Measurements from ENCODE around the gene GLDN. TPM values are rescaled to one million over a fixed set of nuclear protein-coding genes. Genes with fewer than 3 reads are reported as not detected.
A peak's percentile ranks its signal among the peaks of the same experiment; 100 is the strongest.

The GLDN gene
- under 1 TPM in 1 of 3 donors, not detected in 2; 0.18 TPM for total RNA-seq

DNA sequence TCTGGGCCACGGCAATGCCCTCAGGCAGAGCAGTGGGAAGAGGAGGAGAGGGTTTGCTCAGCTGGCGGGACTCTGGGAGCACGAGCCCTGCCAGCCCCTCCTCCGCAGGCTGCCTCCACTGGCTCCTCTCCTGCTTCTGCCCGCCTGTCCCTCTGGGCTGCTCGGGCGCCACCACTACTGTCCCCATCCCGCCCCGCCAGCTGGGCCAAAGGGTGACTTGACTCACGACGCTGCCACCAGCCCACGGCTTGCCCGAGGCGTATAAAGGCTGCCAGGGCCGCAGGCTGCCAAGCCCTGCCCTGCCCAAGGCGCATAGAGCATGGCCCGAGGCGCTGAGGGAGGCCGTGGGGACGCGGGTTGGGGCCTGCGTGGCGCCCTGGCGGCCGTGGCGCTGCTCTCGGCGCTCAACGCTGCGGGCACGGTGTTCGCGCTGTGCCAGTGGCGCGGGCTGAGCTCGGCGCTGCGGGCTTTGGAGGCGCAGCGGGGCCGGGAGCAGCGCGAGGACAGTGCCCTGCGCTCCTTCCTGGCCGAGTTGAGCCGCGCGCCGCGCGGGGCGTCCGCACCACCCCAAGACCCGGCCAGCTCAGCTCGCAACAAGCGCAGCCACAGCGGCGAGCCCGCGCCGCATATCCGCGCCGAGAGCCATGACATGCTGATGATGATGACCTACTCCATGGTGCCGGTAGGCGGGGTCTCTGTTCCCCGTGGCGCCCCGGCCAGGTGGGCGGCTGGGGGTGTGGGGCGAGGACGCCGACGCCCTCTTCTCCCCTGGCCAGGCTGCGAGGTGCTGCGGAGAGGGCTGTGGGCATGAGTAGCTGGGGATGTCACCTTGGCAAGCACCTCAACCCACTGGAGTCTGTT is at the start of gene GLDN:
TSS of gene GLDN (plus strand) at position 290 of the 861 bp plus-strand sequence. CDS start at position 320, 30 bp downstream.
- no peak within 1 kb of the TSS for H3K4me3 Mint-ChIP-seq
- no peaks in the 10 kb centered on the region for H3K36me3 Mint-ChIP-seq (ENCODE audit: insufficient read depth)
- H3K9me3 Mint-ChIP-seq = no peaks in the 10 kb centered on the region
- no peak for DNase-seq
- peaks cover 26% of the 10 kb centered on the region for H3K27me3 Mint-ChIP-seq (ENCODE audit: low read depth)
- H3K4me1 Mint-ChIP-seq (ENCODE audit: low read depth) = no peaks in the 10 kb centered on the region
- peak; percentile 25 to 27 for ATAC-seq

- no peak for ATAC-seq
- Mint-ChIP-seq H3K27me3 (ENCODE audit: low read depth) (peaks cover 5% of the 10 kb centered on the region), H3K4me1 (ENCODE audit: low read depth) (no peaks in the 10 kb centered on the region), H3K9me3 (no peaks in the 10 kb centered on the region), H3K4me3 (no peak overlapping the region), H3K36me3 (ENCODE audit: insufficient read depth) (no peaks in the 10 kb centered on the region)
- no peak for DNase-seq
Measured at GRCh38 chr15:51298620-51299019, 42.8 kb upstream of the GLDN start.

- peaks cover 5% of the 10 kb centered on the region for H3K27me3 Mint-ChIP-seq (ENCODE audit: low read depth)
- H3K36me3 Mint-ChIP-seq (ENCODE audit: insufficient read depth) = no peaks in the 10 kb centered on the region
- ATAC-seq (no peak), DNase-seq (no peak)
- no peaks in the 10 kb centered on the region for H3K9me3 Mint-ChIP-seq
- H3K4me3 Mint-ChIP-seq = no peak overlapping the region
- no peaks in the 10 kb centered on the region for H3K4me1 Mint-ChIP-seq (ENCODE audit: low read depth)
Measured at GRCh38 chr15:51299187-51300015, 42.1 kb upstream of the GLDN start.

- Mint-ChIP-seq H3K4me3 (no peak overlapping the region), H3K4me1 (ENCODE audit: low read depth) (no peaks in the 10 kb centered on the region), H3K27me3 (ENCODE audit: low read depth) (peaks cover 2% of the 10 kb centered on the region), H3K36me3 (ENCODE audit: insufficient read depth) (no peaks in the 10 kb centered on the region), H3K9me3 (no peaks in the 10 kb centered on the region)
- DNase-seq = no peak
- ATAC-seq = no peak
Measured at GRCh38 chr15:51302480-51302879, 39.0 kb upstream of the GLDN start.

GRCh38 chr15:51303462-51303980 is 37.9 kb upstream of the GLDN start:
- H3K27me3 Mint-ChIP-seq (ENCODE audit: low read depth) = peaks cover 2% of the 10 kb centered on the region
- no peaks in the 10 kb centered on the region for H3K36me3 Mint-ChIP-seq (ENCODE audit: insufficient read depth)
- H3K4me3 Mint-ChIP-seq = no peak overlapping the region
- ATAC-seq = no peak
- H3K4me1 Mint-ChIP-seq (ENCODE audit: low read depth) = no peaks in the 10 kb centered on the region
- no peak for DNase-seq
- H3K9me3 Mint-ChIP-seq = no peaks in the 10 kb centered on the region

GRCh38 chr15:51307325-51307724 is 34.1 kb upstream of the GLDN start:
- ATAC-seq (no peak), DNase-seq (no peak)
- no peaks in the 10 kb centered on the region for H3K9me3 Mint-ChIP-seq
- no peaks in the 10 kb centered on the region for H3K36me3 Mint-ChIP-seq (ENCODE audit: insufficient read depth)
- no peaks in the 10 kb centered on the region for H3K4me1 Mint-ChIP-seq (ENCODE audit: low read depth)
- peaks cover 2% of the 10 kb centered on the region for H3K27me3 Mint-ChIP-seq (ENCODE audit: low read depth)
- no peak overlapping the region for H3K4me3 Mint-ChIP-seq

- Mint-ChIP-seq H3K9me3 (no peaks in the 10 kb centered on the region), H3K27me3 (ENCODE audit: low read depth) (no peaks in the 10 kb centered on the region), H3K36me3 (ENCODE audit: insufficient read depth) (no peaks in the 10 kb centered on the region), H3K4me1 (ENCODE audit: low read depth) (no peaks in the 10 kb centered on the region), H3K4me3 (no peak overlapping the region)
- ATAC-seq = no peak
- DNase-seq = no peak
Measured at GRCh38 chr15:51307811-51308210, 33.6 kb upstream of the GLDN start.

- H3K4me1 Mint-ChIP-seq (ENCODE audit: low read depth) = no peaks in the 10 kb centered on the region
- H3K9me3 Mint-ChIP-seq = no peaks in the 10 kb centered on the region
- no peaks in the 10 kb centered on the region for H3K27me3 Mint-ChIP-seq (ENCODE audit: low read depth)
- no peak for DNase-seq
- no peaks in the 10 kb centered on the region for H3K36me3 Mint-ChIP-seq (ENCODE audit: insufficient read depth)
- no peak for ATAC-seq
- no peak overlapping the region for H3K4me3 Mint-ChIP-seq
Measured at GRCh38 chr15:51310064-51310463, 31.4 kb upstream of the GLDN start.

- Mint-ChIP-seq H3K4me1 (ENCODE audit: low read depth) (no peaks in the 10 kb centered on the region), H3K27me3 (ENCODE audit: low read depth) (no peaks in the 10 kb centered on the region), H3K36me3 (ENCODE audit: insufficient read depth) (no peaks in the 10 kb centered on the region), H3K9me3 (no peaks in the 10 kb centered on the region), H3K4me3 (no peak overlapping the region)
- DNase-seq = no peak
- no peak for ATAC-seq
Measured at GRCh38 chr15:51311510-51311909, 29.9 kb upstream of the GLDN start.

- H3K4me3 Mint-ChIP-seq = no peak overlapping the region
- no peaks in the 10 kb centered on the region for H3K4me1 Mint-ChIP-seq (ENCODE audit: low read depth)
- H3K27me3 Mint-ChIP-seq (ENCODE audit: low read depth) = no peaks in the 10 kb centered on the region
- no peak for ATAC-seq
- H3K36me3 Mint-ChIP-seq (ENCODE audit: insufficient read depth) = no peaks in the 10 kb centered on the region
- DNase-seq = no peak
- no peaks in the 10 kb centered on the region for H3K9me3 Mint-ChIP-seq
Measured at GRCh38 chr15:51312166-51313073, 29.0 kb upstream of the GLDN start.

- DNase-seq (no peak), ATAC-seq (no peak)
- H3K27me3 Mint-ChIP-seq (ENCODE audit: low read depth) = no peaks in the 10 kb centered on the region
- no peaks in the 10 kb centered on the region for H3K4me1 Mint-ChIP-seq (ENCODE audit: low read depth)
- H3K4me3 Mint-ChIP-seq = no peak overlapping the region
- no peaks in the 10 kb centered on the region for H3K36me3 Mint-ChIP-seq (ENCODE audit: insufficient read depth)
- H3K9me3 Mint-ChIP-seq = no peaks in the 10 kb centered on the region
Measured at GRCh38 chr15:51313074-51313393, 28.4 kb upstream of the GLDN start.

- no peak for DNase-seq
Measured at GRCh38 chr15:51313644-51314280, 27.7 kb upstream of the GLDN start.

GRCh38 chr15:51314391-51315337 is 26.8 kb upstream of the GLDN start:
- peak in 1 of 2 donors; percentile 10 for ATAC-seq

More at GRCh38 chr15:51313644-51314280, 27.7 kb upstream of the GLDN start:
- H3K27me3 Mint-ChIP-seq (ENCODE audit: low read depth) = no peaks in the 10 kb centered on the region
- no peaks in the 10 kb centered on the region for H3K4me1 Mint-ChIP-seq (ENCODE audit: low read depth)
- no peaks in the 10 kb centered on the region for H3K9me3 Mint-ChIP-seq
- no peak for ATAC-seq
- no peak overlapping the region for H3K4me3 Mint-ChIP-seq
- no peaks in the 10 kb centered on the region for H3K36me3 Mint-ChIP-seq (ENCODE audit: insufficient read depth)

More at GRCh38 chr15:51314391-51315337, 26.8 kb upstream of the GLDN start:
- no peak for DNase-seq
- H3K4me3 Mint-ChIP-seq = no peak overlapping the region
- no peaks in the 10 kb centered on the region for H3K9me3 Mint-ChIP-seq
- no peaks in the 10 kb centered on the region for H3K36me3 Mint-ChIP-seq (ENCODE audit: insufficient read depth)
- no peaks in the 10 kb centered on the region for H3K4me1 Mint-ChIP-seq (ENCODE audit: low read depth)
- H3K27me3 Mint-ChIP-seq (ENCODE audit: low read depth) = no peaks in the 10 kb centered on the region

All from activated T-cell treated with anti-CD3 and anti-CD28 coated beads, Interleukin-2, amount 50 U/mL, for 4 hours (primary cell).